HG03095 (cell line): Measurements from ENCODE around the gene IGFBP6.

ENCODE experiments used
- ATAC-seq: cut with Tn5 transposase; IDR thresholded peaks from one replicate; pipeline ENCODE4 v1.9.1; 2021; ENCODE audit warnings: moderate library complexity; ENCODE audit not compliant: unreplicated experiment

The IGFBP6 gene

GRCh38 chr12:53097564-53098353 is at the start of gene IGFBP6:
Gene IGFBP6, plus strand, starts transcription at chr12:53097667. Its CDS starts 51 bp downstream, at chr12:53097718.
- ATAC-seq: no peak

- no peak for ATAC-seq
Measured at GRCh38 chr12:53048033-53048779, 49.3 kb upstream of the IGFBP6 start.

GRCh38 chr12:53048780-53049401 is 48.6 kb upstream of the IGFBP6 start:
- no peak for ATAC-seq

GRCh38 chr12:53049571-53050318 is 47.7 kb upstream of the IGFBP6 start, which contains the start of gene TNS2:
Gene TNS2, plus strand, starts transcription at chr12:53050065. Its CDS starts 121 bp downstream, at chr12:53050186.
- no peak for ATAC-seq

- no peak for ATAC-seq
Measured at GRCh38 chr12:53050426-53051057, 46.9 kb upstream of the IGFBP6 start.

GRCh38 chr12:53051058-53051880 is 46.2 kb upstream of the IGFBP6 start:
- no peak for ATAC-seq

GRCh38 chr12:53051881-53052412 is 45.5 kb upstream of the IGFBP6 start:
- no peak for ATAC-seq

GRCh38 chr12:53052419-53053217 is 44.8 kb upstream of the IGFBP6 start:
- ATAC-seq: no peak

GRCh38 chr12:53053218-53054111 is 44.0 kb upstream of the IGFBP6 start:
- no peak for ATAC-seq

- ATAC-seq: peak; percentile 88
Measured at GRCh38 chr12:53054112-53054878, 43.2 kb upstream of the IGFBP6 start.

- ATAC-seq: no peak
Measured at GRCh38 chr12:53055471-53056266, 41.8 kb upstream of the IGFBP6 start.

GRCh38 chr12:53056296-53056695 is 41.2 kb upstream of the IGFBP6 start:
- ATAC-seq: no peak

- no peak for ATAC-seq
Measured at GRCh38 chr12:53056901-53057300, 40.6 kb upstream of the IGFBP6 start.

GRCh38 chr12:53057816-53058500 is 39.5 kb upstream of the IGFBP6 start:
- no peak for ATAC-seq

GRCh38 chr12:53058674-53059433 is 38.6 kb upstream of the IGFBP6 start:
- ATAC-seq: no peak
